Brain microvascular endothelial cell (primary cell): ENCODE measurements around the gene CNTNAP2.
A peak's percentile ranks its signal among the peaks of the same experiment; 100 is the strongest.

Experiments
- DNase-seq: peaks from one replicate; pipeline ENCODE4 v3.0.0-alpha.2; 2020
- H3K27ac ChIP-seq: fragments of 250-450 bp; sonication (Bioruptor Pico); 2 replicates; pipeline ENCODE4 v1.5.1; 2020; ENCODE audit warnings: mild to moderate bottlenecking, moderate library complexity
- H3K27me3 ChIP-seq: fragments of 250-450 bp; sonication (Bioruptor Pico); replicated peaks from 2 replicates; pipeline ENCODE4 v1.5.1; 2020; ENCODE audit warnings: mild to moderate bottlenecking
- H3K36me3 ChIP-seq: fragments of 250-450 bp; sonication (Bioruptor Pico); replicated peaks from 2 replicates; pipeline ENCODE4 v1.5.1; 2020; ENCODE audit warnings: mild to moderate bottlenecking
- H3K4me3 ChIP-seq: 2 replicates; pipeline ENCODE4 v1.5.1; 2011; ENCODE audit warnings: low read depth, mild to moderate bottlenecking, control low read depth, low read length, moderate library complexity
- CTCF ChIP-seq: IDR thresholded peaks from 2 replicates; pipeline ENCODE4 v1.5.1; 2011; ENCODE audit warnings: low read depth, mild to moderate bottlenecking, moderate library complexity, low read length, control low read depth, inconsistent platforms; ENCODE audit errors: missing control alignments
- in situ Hi-C: cut with HindIII; loops from 2 replicates; pipeline ENCODE4 v1.10.0; 2017; ENCODE audit warnings: low sequenced_read_pairs, low pct_ligation_motif_present

The CNTNAP2 gene

GRCh38 chr7:148135116-148135515 is 2018.5 kb downstream of the CNTNAP2 start:
- Histone ChIP-seq H3K27me3 (no peaks in the 10 kb centered on the region), H3K36me3 (no peaks in the 10 kb centered on the region), H3K4me3 (no peak overlapping the region), H3K27ac (no peak overlapping the region)
- no peak for TF ChIP-seq CTCF
- DNase-seq = peak; percentile 8
- in situ Hi-C loops = no loop called here

GRCh38 chr7:148135997-148136396 is 2019.4 kb downstream of the CNTNAP2 start:
- Histone ChIP-seq H3K27ac (no peak overlapping the region), H3K36me3 (no peaks in the 10 kb centered on the region)
- in situ Hi-C loops = no loop called here

GRCh38 chr7:148142660-148143248 is 2026.2 kb downstream of the CNTNAP2 start:
- DNase-seq = peak; percentile 46
- in situ Hi-C loops = no loop called here
- peak; percentile 58 for TF ChIP-seq CTCF
- no peaks in the 10 kb centered on the region for H3K27me3 ChIP-seq
- no peak overlapping the region for H3K27ac ChIP-seq
- H3K36me3 ChIP-seq = no peaks in the 10 kb centered on the region
- no peak overlapping the region for H3K4me3 ChIP-seq

More at GRCh38 chr7:148135997-148136396, 2019.4 kb downstream of the CNTNAP2 start:
- Histone ChIP-seq H3K27me3 (no peaks in the 10 kb centered on the region), H3K4me3 (no peak overlapping the region)
- no peak for DNase-seq
- TF ChIP-seq CTCF = no peak

GRCh38 chr7:148144827-148145226 is 2028.2 kb downstream of the CNTNAP2 start:
- in situ Hi-C loops = no loop called here
- Histone ChIP-seq H3K36me3 (no peaks in the 10 kb centered on the region), H3K27me3 (no peaks in the 10 kb centered on the region), H3K4me3 (no peak overlapping the region), H3K27ac (no peak overlapping the region)
- TF ChIP-seq CTCF = no peak
- DNase-seq = no peak

- H3K36me3 ChIP-seq = no peaks in the 10 kb centered on the region
- in situ Hi-C loops = no loop called here
- no peak for DNase-seq
- H3K27ac ChIP-seq = no peak overlapping the region
- no peak overlapping the region for H3K4me3 ChIP-seq
- TF ChIP-seq CTCF = no peak
- H3K27me3 ChIP-seq = no peaks in the 10 kb centered on the region
Measured at GRCh38 chr7:148146346-148146745, 2029.7 kb downstream of the CNTNAP2 start.

GRCh38 chr7:148147438-148147837 is 2030.8 kb downstream of the CNTNAP2 start:
- H3K36me3 ChIP-seq = no peaks in the 10 kb centered on the region
- H3K27me3 ChIP-seq = no peaks in the 10 kb centered on the region
- in situ Hi-C loops = no loop called here
- DNase-seq = no peak
- no peak for TF ChIP-seq CTCF
- H3K27ac ChIP-seq = no peak overlapping the region
- H3K4me3 ChIP-seq = no peak overlapping the region
